Right renal pelvis (tissue), 4 donors: Measurements from ENCODE around the gene PROZ. TPM values are rescaled to one million over a fixed set of nuclear protein-coding genes. Genes with fewer than 3 reads are reported as not detected.

ENCODE experiments used
- DNase-seq, 4 donors: peaks; one replicate each; pipeline ENCODE4 v3.0.0-alpha.2; 2013; ENCODE audit warnings: low read depth in 4 of 4, low spot score in 3 of 4, missing footprints in 1 of 4
- polyA plus RNA-seq, 4 donors: library from polyadenylated mRNA; unstranded; fragments of 120-200 nt; gene quantifications; one replicate each; pipeline ENCODE4 v1.2.1, GENCODE V29; 2013; ENCODE audit not compliant: insufficient read length in 4 of 4

The PROZ gene
- polyA plus RNA-seq, 4 donors: 0.96 to 2.8 (median 2.1) TPM

GRCh38 chr13:113171250-113172125, 13.0 kb downstream of the PROZ start:
- DNase-seq: no peak

DNA sequence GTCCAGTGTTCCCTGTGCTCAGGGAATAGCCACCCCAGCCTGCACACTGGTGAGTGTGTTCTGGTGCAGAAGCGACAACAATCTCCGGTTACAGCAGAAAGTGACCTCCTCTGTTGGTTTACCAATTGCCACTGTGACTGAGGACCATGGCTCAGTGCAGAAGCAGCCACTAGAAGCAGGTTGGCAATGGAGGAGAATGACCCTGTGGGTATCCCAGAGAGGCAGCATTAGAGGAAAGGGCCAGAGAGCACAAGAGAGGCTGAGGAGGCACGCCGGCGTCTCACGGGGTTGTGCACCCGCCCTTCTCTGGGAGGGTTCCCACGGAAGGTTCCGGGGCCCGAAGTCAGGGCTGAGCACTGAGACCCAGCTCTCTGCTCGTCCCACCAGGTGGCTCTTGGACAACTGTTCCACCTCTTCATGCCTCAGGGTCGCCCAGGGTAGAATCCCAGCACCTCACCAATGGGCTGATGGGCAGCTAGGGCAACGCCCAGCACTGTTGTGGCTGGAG, 14.0 kb downstream of the PROZ start:
- DNase-seq: no peak

GRCh38 chr13:113176280-113176679, 17.8 kb downstream of the PROZ start:
- no peak for DNase-seq

- DNase-seq: no peak
Measured at GRCh38 chr13:113176822-113177221, 18.4 kb downstream of the PROZ start.

GRCh38 chr13:113178070-113178895, 19.8 kb downstream of the PROZ start:
- no peak for DNase-seq

DNA sequence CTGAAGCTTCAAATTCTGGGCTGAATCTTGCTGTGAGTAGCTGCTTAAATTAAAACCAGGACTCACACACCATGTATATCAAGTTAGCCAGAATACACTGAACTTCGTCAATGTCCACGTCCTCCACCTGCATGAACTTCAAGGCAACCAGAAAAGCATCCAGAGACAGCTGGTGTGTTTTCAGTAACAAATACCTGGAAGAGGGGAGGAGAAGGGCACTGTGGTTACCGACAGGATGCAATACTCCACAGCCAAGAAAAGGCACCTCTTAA, 20.4 kb downstream of the PROZ start:
- DNase-seq: no peak

DNA sequence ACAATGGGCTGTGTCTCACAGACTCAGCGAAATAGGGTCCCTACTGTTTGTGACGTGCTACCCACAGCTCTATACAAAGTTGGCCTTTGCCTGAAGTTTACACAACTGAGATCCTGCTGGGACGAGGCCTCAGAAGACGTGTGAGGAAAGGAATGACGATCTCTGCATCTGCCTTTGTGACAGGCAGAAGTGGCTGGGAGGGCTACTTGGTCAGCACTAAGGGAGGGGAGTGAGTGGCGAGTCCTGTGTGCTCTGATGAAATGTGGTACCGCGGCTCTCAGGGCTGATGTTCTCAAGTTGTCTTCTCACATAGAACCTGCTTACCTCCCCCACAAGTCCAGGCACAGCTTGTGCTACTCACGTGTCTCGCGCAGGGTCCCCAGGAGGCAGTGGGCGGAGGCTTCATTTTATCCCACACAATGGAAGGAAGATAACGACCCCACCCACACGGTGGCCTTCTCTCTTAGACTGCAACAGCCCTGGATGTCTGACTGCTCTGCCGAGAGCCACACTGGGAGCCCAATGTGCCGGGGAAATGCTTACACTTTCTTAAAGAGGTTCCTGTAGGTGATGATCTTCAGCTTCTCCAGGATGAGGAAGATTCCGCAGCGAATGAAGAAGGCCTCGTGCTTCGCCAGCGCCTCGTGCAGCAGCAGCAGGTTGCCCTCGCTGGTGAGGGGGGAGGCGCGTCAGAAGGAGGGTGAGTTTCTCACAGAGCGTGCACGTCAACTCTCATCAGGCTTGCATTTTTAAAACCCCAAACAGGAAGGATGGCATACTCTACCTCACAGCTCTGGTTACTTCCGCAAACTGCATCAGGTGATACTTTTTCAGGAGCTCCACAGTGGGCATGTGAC, 21.2 kb downstream of the PROZ start:
- DNase-seq: no peak

GRCh38 chr13:113182046-113182445, 23.6 kb downstream of the PROZ start:
- no peak for DNase-seq

GRCh38 chr13:113183450-113184129, 25.1 kb downstream of the PROZ start:
- no peak for DNase-seq

- no peak for DNase-seq
Measured at GRCh38 chr13:113184568-113185440, 26.4 kb downstream of the PROZ start.

DNA sequence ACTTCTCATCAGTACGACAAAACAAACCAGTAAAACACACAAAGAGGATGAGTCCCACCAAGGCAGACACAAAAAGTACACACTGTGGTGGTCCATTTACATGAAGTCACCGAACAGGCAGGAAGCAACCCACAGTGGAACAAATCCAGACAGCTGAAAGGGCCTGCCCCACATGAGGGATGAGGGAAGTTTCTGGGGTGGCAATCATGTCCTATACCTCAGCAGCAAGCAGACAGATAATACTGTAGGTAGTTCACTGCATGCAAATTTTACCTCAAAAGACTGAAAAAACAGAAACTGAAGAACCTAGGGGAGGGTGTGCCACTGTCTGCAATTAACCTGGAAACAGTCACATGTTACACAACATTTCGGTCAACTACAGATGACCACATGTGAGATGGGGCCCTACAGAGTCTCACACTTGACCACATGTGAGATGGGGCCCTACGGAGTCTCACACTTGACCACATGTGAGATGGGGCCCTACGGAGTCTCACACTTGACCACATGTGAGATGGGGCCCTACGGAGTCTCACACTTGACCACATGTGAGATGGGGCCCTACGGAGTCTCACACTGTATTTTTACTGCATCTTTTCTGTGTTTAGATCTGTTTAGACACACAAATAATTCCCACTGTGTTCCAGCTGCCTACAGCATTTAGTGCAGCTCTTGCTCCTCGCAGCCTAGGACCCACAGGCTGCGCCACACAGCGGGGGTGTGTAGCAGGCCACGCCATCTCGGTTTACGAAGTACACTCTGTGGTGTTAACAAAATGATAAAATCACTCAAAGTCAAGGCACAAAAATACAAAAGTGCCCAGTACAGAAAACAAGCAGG, 27.8 kb downstream of the PROZ start:
- no peak for DNase-seq

GRCh38 chr13:113187263-113187669, 28.8 kb downstream of the PROZ start:
- no peak for DNase-seq

GRCh38 chr13:113187883-113188665, 29.6 kb downstream of the PROZ start:
- no peak for DNase-seq

GRCh38 chr13:113190181-113190580, 31.7 kb downstream of the PROZ start:
- no peak for DNase-seq

- no peak for DNase-seq
Measured at GRCh38 chr13:113192279-113192678, 33.8 kb downstream of the PROZ start.

- DNase-seq: no peak
Measured at GRCh38 chr13:113192902-113193301, 34.5 kb downstream of the PROZ start.

GRCh38 chr13:113195360-113195759, 36.9 kb downstream of the PROZ start:
- DNase-seq: no peak
